HepG2 (cell line): ENCODE data around the gene AQP9. TPM values are rescaled to one million over a fixed set of nuclear protein-coding genes. Genes with fewer than 3 reads are reported as not detected.
A peak's percentile ranks its signal among the peaks of the same experiment; 100 is the strongest.

Experiments
- ATAC-seq: fragments of 200-7000 bp; cut with Tn5 transposase; 3 replicates; pipeline ENCODE4 v1.9.1; 2020; ENCODE audit warnings: mild to moderate bottlenecking, moderate library complexity
- BruUV-seq: library from RNA; stranded (reverse); fragments of 400-500 nt; replicated peaks from 2 replicates; lab custom pipeline; 2021; lab: Mats Ljungman, UMichigan
- CTCF ChIA-PET: fragments of 300-600 bp; formaldehyde crosslinking; extraction: SDS; loops from one replicate; lab custom pipeline; 2021; ENCODE audit warnings: low total read pairs, inconsistent platforms, low intra/inter-chr PET ratio; lab: Yijun Ruan, JAX
- POLR2A ChIA-PET: fragments of 350-600 bp; sonication (Branson Sonifier 250); formaldehyde crosslinking; loops from one replicate; lab custom pipeline; 2020; ENCODE audit warnings: antibody characterized with exemption, inconsistent platforms; lab: Yijun Ruan, JAX
- DNase-seq: peaks from one replicate; pipeline ENCODE4 v3.0.0-alpha.2; 2015; ENCODE audit warnings: low spot score
- FAIRE-seq: peaks from 3 replicates; lab custom pipeline; 2011; peaks lifted over from hg19 to GRCh38; lab: Jason Lieb, UNC
- H2AFZ ChIP-seq: one replicate; pipeline ENCODE4 v1.6.1; 2011; ENCODE audit warnings: low read length, inconsistent platforms
- H3K27ac ChIP-seq: fragments of 300-600 bp; 3 replicates; pipeline ENCODE4 v1.8.0; 2011; ENCODE audit warnings: mixed run types, mild to moderate bottlenecking, mixed read lengths, low read length, inconsistent platforms; ENCODE audit not compliant: insufficient read depth; ENCODE audit errors: extremely low read length
- H3K27me3 ChIP-seq, 2 experiments: fragments of 200-600 bp in 1 of 2; 2 replicates in 1 of 2; 3 replicates in 1 of 2; pipeline versions ENCODE4 v1.6.0 to v1.8.0; 2011; ENCODE audit warnings: low read length in 2 of 2, mild to moderate bottlenecking in 2 of 2, moderate library complexity in 2 of 2, inconsistent platforms in 1 of 2; ENCODE audit not compliant: insufficient read depth in 2 of 2, control insufficient read depth in 1 of 2
- H3K36me3 ChIP-seq, 2 experiments: fragments of 200-600 bp in 1 of 2; replicated peaks in 1 of 2; 2 replicates in 1 of 2; 3 replicates in 1 of 2; pipeline versions ENCODE4 v1.5.1 to v1.8.0; 2011; ENCODE audit warnings: low read length in 2 of 2, inconsistent platforms in 1 of 2; ENCODE audit not compliant: insufficient read depth in 2 of 2, control insufficient read depth in 1 of 2
- H3K4me1 ChIP-seq: 2 replicates; pipeline ENCODE4 v1.5.1; 2012; ENCODE audit warnings: low read length, inconsistent platforms; ENCODE audit not compliant: insufficient read depth
- H3K4me2 ChIP-seq: 2 replicates; pipeline ENCODE4 v1.6.0; 2011; ENCODE audit warnings: low read depth, low read length, inconsistent platforms
- H3K4me3 ChIP-seq, 3 experiments: fragments of 200-600 bp in 1 of 3; sonication (generic), shearing (Covaris generic) in 1 of 3; replicated peaks in 1 of 3; 2 replicates each; pipeline ENCODE4 v1.5.1; 2011 to 2016; ENCODE audit warnings: low read length in 3 of 3, inconsistent platforms in 2 of 3, low read depth in 2 of 3, mild to moderate bottlenecking in 2 of 3, control low read depth in 1 of 3, mixed read lengths in 1 of 3; ENCODE audit not compliant: insufficient read depth in 1 of 3
- H3K79me2 ChIP-seq: one replicate; pipeline ENCODE4 v1.6.1; 2011; ENCODE audit warnings: low read length, inconsistent platforms; ENCODE audit not compliant: insufficient read depth
- H3K9ac ChIP-seq: 2 replicates; pipeline ENCODE4 v1.6.0; 2011; ENCODE audit warnings: mild to moderate bottlenecking, low read depth, low read length, inconsistent platforms; ENCODE audit not compliant: insufficient read depth
- H3K9me3 ChIP-seq: 2 replicates; pipeline ENCODE4 v1.5.1; 2012; ENCODE audit warnings: mild to moderate bottlenecking, low read length
- H4K20me1 ChIP-seq: 2 replicates; pipeline ENCODE4 v1.6.0; 2011; ENCODE audit warnings: inconsistent platforms, mild to moderate bottlenecking, low read length, moderate library complexity; ENCODE audit not compliant: insufficient read depth
- CREB1 ChIP-seq, 2 experiments: fragments of 450-650 bp in 1 of 2; IDR thresholded peaks; 2 replicates each; pipeline ENCODE4 v1.6.1; 2016 to 2017; ENCODE audit warnings: control low read depth in 1 of 2, mild to moderate bottlenecking in 1 of 2, missing compliant biosample characterization in 1 of 2, missing genetic modification characterization in 1 of 2
- PHF20 ChIP-seq: sonication (generic); formaldehyde crosslinking; IDR thresholded peaks from 2 replicates; pipeline ENCODE4 v1.5.0; 2020; ENCODE audit warnings: mild to moderate bottlenecking, missing genetic modification reagents
- POGZ ChIP-seq: sonication (generic); formaldehyde crosslinking; IDR thresholded peaks from 2 replicates; pipeline ENCODE4 v1.4.0; 2020; ENCODE audit warnings: mild to moderate bottlenecking, missing genetic modification reagents
- WGBS: methylation state at CpG from one replicate; pipeline ENCODE4 v1.1.6; 2017; ENCODE audit warnings: low lambda C conversion rate; 5-methylcytosine and 5-hydroxymethylcytosine counted together
- in situ Hi-C: cut with HindIII; loops from 2 replicates; pipeline ENCODE4 v1.10.0; 2017; ENCODE audit warnings: low pct_unique_long_range_greater_than_20kb; ENCODE audit not compliant: extremely low pct_ligation_motif_present
- intact Hi-C: fragments of 100-400 bp; cut with micrococcal nuclease; formaldehyde crosslinking; loops from one replicate; pipeline ENCODE4 v1.10.0; 2022; ENCODE audit not compliant: unreplicated experiment
- polyA plus RNA-seq, 8 experiments: library from polyadenylated mRNA; depleted of rRNA in 3 of 8; stranded (reverse) in 7 of 8; unstranded in 1 of 8; fragments of >200 nt; fragmentation: Illumina TruSeq in 4 of 8; extraction: Trizol in 4 of 8; gene quantifications; 2 replicates each; pipeline versions ENCODE4 v1.2.1 to v1.2.3, GENCODE V29; 2011 to 2016; ENCODE audit warnings: low read depth in 4 of 8, missing spikeins in 1 of 8, mixed read lengths in 1 of 8; ENCODE audit not compliant: insufficient read depth in 1 of 8
- total RNA-seq, 5 experiments: library from RNA; depleted of rRNA; stranded (reverse); fragments of >200 nt; fragmentation: Illumina TruSeq; extraction: Trizol; gene quantifications; 2 replicates each; pipeline ENCODE4 v1.2.3, GENCODE V29; 2016; ENCODE audit warnings: low read depth in 1 of 5
- TF ChIP-seq, protein P1 (sequence below): sonication (generic); formaldehyde crosslinking; IDR thresholded peaks from 2 replicates; pipeline ENCODE4 v1.4.0; 2020; ENCODE audit warnings: missing genetic modification reagents

The AQP9 gene
- total and polyA plus RNA-seq, 2 of the 13 experiments (the other 11 are each of a cell fraction or from before 2014, with no cell fraction given), result not detected

DNA sequence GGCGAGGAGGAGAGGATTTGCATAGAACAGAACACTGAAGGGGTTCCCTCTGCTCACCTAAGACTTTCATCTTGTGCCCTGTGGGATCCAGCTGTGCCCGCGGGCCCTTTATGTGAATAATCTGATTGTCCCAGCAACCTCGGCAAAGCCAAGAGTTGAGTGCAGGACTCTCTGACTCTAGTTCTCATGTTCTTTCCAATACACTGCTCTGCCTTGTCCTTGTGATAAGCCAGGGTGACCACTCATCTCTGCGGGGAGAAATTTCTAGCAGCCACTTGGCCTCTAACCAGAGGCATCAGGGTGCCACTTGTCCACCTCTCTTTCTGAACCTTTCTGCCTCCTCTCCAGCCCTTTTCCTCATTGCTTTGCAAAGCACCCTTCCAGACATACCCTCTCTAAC, 31.8 kb downstream of the AQP9 start:
- H3K36me3 ChIP-seq, result no peaks in the 10 kb centered on the region
- FAIRE-seq, result no peak
- TF ChIP-seq PHF20 (CRISPR knock-in tag), result no peak
- TF ChIP-seq, protein P1, sequence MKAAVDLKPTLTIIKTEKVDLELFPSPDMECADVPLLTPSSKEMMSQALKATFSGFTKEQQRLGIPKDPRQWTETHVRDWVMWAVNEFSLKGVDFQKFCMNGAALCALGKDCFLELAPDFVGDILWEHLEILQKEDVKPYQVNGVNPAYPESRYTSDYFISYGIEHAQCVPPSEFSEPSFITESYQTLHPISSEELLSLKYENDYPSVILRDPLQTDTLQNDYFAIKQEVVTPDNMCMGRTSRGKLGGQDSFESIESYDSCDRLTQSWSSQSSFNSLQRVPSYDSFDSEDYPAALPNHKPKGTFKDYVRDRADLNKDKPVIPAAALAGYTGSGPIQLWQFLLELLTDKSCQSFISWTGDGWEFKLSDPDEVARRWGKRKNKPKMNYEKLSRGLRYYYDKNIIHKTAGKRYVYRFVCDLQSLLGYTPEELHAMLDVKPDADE (CRISPR knock-in tag), result no peak
- TF ChIP-seq, all 625 proteins: peak for 0
- H3K9ac ChIP-seq, result no peak overlapping the region
- H3K4me3 ChIP-seq, result no peak overlapping the region
- ATAC-seq (no peak), DNase-seq (no peak)
- no TSS peak for BruUV-seq
- H3K9me3 ChIP-seq, result no peaks in the 10 kb centered on the region
- POLR2A ChIA-PET, result no interaction called here
- WGBS, result 76% methylated on average over 4 of the region's 5 CpGs
- intact Hi-C loops (loop anchor here (5.0 kb wide), 1 partner anchor 53 kb away; no protein-coding TSS in a partner anchor), in situ Hi-C loops (no loop called here)
- H3K27me3 ChIP-seq, result no peaks in the 10 kb centered on the region
- H3K79me2 ChIP-seq, result no peaks in the 10 kb centered on the region
- H3K4me2 ChIP-seq, result no peak overlapping the region
- no peaks in the 10 kb centered on the region for H4K20me1 ChIP-seq
- CTCF ChIA-PET, result no interaction called here
- no peak overlapping the region for H3K27ac ChIP-seq
- H2AFZ ChIP-seq, result no peak overlapping the region
- peaks cover 38% of the 10 kb centered on the region for H3K4me1 ChIP-seq

DNA sequence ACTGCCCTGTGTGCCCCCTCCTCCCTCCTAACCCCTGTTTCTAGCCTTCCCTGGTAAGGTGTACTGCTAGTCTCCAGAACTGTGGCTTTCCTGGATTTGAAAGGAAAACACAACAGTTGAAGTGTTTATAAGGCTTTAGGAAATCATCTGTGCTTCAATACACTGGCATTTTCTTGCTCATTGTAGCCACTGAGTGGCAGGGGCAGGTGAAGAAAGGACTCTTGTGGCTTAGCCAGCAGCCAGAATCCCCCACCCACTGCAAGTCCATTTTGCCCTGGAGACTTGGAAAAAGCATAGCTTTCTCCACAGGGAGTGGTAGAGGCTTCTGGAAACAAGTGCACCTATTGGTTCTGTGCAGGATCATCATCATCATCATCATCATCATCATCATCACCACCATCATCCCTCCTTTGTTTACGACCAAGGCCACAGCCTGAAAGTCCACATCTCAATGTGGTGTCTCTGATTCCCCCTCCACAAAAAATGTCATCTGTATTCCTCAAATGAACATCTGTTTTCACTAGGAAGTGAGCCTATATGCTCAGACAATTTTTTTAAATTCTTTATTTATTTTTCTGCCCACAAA, 33.4 kb downstream of the AQP9 start:
- no peak for ATAC-seq
- H3K9me3 ChIP-seq, result no peaks in the 10 kb centered on the region
- 8% methylated on average over 1 of the region's 1 CpG for WGBS
- no peak overlapping the region for H3K4me3 ChIP-seq
- no peak overlapping the region for H3K4me2 ChIP-seq
- no TSS peak for BruUV-seq
- no peaks in the 10 kb centered on the region for H4K20me1 ChIP-seq
- no peaks in the 10 kb centered on the region for H3K36me3 ChIP-seq
- no peak overlapping the region for H3K9ac ChIP-seq
- POLR2A ChIA-PET, result no interaction called here
- H2AFZ ChIP-seq, result no peak overlapping the region
- in situ Hi-C loops (no loop called here), intact Hi-C loops (no loop called here)
- FAIRE-seq, result no peak
- no peak for DNase-seq
- no peak overlapping the region for H3K27ac ChIP-seq
- CTCF ChIA-PET, result no interaction called here
- H3K27me3 ChIP-seq, result no peaks in the 10 kb centered on the region
- peaks cover 26% of the 10 kb centered on the region for H3K4me1 ChIP-seq
- no peak for TF ChIP-seq POGZ (CRISPR knock-in tag)
- peak; percentile 75 for TF ChIP-seq CREB1 (IDR thresholded peaks at IDR 0.05)
- no peak for TF ChIP-seq CREB1 (CRISPR knock-in tag; IDR thresholded peaks at IDR 0.05)
- TF ChIP-seq, all 625 proteins: peak for 1
- no peaks in the 10 kb centered on the region for H3K79me2 ChIP-seq
